ENCODE data around the gene SMIM17. TPM values are rescaled to one million over a fixed set of nuclear protein-coding genes. Genes with fewer than 3 reads are reported as not detected.

Gene SMIM17
- total RNA-seq, 1 donor from 2014 or later = 0.72 TPM

DNA sequence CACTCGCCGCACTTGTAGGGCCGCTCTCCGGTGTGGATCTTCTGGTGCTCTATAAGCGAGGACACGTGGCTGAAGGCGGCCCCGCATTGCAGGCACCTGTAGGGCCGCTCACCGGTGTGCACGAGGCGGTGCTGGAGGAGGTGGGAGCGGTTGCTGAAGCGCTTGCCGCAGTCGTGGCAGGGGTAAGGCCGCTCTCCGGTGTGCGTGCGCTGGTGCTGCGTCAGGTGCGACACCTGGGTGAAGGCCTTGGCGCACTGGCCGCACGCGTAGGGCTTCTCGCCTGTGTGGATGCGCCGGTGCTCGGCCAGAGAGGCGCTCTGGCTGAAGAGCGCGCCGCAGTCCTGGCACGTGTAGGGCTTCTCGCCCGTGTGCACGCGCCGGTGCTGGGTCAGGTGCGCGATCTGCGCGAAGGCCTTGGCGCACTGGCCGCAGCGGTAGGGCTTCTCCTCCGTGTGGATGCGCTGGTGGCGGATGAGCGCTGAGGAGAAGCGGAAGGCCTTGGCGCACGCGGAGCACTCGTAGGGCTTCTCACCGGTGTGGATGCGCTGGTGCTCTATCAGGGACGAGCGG is 21.1 kb downstream of the SMIM17 start:
- Mint-ChIP-seq H3K9me3 (ENCODE audit: low read depth) (peaks cover 27% of the 10 kb centered on the region), H3K4me1 (ENCODE audit: low read depth) (no peaks in the 10 kb centered on the region), H3K27ac (no peak overlapping the region), H3K27me3 (no peaks in the 10 kb centered on the region), H3K36me3 (ENCODE audit: insufficient read depth) (peaks cover 3% of the 10 kb centered on the region), H3K4me3 (ENCODE audit: low read depth) (no peak overlapping the region)
- TF ChIP-seq, protein P1, sequence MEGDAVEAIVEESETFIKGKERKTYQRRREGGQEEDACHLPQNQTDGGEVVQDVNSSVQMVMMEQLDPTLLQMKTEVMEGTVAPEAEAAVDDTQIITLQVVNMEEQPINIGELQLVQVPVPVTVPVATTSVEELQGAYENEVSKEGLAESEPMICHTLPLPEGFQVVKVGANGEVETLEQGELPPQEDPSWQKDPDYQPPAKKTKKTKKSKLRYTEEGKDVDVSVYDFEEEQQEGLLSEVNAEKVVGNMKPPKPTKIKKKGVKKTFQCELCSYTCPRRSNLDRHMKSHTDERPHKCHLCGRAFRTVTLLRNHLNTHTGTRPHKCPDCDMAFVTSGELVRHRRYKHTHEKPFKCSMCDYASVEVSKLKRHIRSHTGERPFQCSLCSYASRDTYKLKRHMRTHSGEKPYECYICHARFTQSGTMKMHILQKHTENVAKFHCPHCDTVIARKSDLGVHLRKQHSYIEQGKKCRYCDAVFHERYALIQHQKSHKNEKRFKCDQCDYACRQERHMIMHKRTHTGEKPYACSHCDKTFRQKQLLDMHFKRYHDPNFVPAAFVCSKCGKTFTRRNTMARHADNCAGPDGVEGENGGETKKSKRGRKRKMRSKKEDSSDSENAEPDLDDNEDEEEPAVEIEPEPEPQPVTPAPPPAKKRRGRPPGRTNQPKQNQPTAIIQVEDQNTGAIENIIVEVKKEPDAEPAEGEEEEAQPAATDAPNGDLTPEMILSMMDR (IDR thresholded peaks at IDR 0.05; ENCODE audit: unreplicated experiment) = no peak
- no peak for DNase-seq (ENCODE audit: low spot score, unreplicated experiment)

DNA sequence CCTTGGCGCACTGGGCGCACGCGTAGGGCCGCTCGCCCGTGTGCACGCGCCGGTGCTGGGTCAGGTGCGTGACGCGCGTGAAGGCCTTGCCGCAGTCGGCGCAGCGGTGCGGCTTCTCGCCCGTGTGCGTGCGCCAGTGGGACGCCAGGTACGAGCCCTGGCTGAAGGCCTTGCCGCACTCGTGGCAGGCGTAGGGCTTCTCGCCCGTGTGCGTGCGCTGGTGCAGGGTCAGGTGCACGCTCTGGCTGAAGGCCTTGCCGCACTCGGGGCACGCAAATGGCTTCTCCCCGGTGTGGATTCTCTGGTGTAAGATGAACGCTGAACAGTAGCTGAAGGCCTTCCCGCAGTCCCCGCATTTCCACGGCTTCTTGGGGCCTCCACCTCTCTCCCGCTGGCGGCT is 21.6 kb downstream of the SMIM17 start:
- Mint-ChIP-seq H3K4me1 (ENCODE audit: low read depth) (no peaks in the 10 kb centered on the region), H3K27me3 (no peaks in the 10 kb centered on the region), H3K9me3 (ENCODE audit: low read depth) (peaks cover 25% of the 10 kb centered on the region), H3K27ac (no peak overlapping the region), H3K4me3 (ENCODE audit: low read depth) (no peak overlapping the region), H3K36me3 (ENCODE audit: insufficient read depth) (no peaks in the 10 kb centered on the region)
- no peak for DNase-seq (ENCODE audit: low spot score, unreplicated experiment)
- TF ChIP-seq, protein P1 (IDR thresholded peaks at IDR 0.05; ENCODE audit: unreplicated experiment) = no peak

DNA sequence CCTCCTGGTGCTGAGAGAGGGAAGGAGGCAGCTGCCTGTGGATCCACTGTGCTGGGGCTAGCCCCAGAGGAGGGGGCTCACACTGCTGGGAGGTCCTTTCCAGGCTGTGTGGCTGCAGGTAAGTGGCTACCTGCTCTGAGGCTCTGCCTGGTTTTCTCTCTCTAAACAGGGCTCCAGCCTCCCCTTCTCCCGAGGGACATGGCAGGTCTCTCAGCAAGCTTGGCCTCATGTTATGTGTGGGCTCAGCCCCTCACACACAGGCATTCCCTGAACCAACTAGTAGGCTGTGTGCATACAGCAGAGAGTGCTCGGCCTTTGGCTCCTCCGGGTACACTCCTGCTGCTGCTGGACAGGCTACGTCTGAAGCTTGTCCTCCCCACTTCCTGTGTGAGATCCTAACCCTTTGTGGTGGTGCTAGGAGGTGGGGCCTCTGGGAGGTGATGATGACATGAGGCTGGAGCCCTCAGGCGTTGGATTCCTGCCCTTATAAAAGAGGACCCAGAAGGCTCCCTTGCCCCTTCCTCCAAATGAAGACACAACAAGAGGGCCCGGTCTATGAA is 24.4 kb downstream of the SMIM17 start:
- Mint-ChIP-seq H3K4me1 (ENCODE audit: low read depth) (no peaks in the 10 kb centered on the region), H3K36me3 (ENCODE audit: insufficient read depth) (peaks cover 2% of the 10 kb centered on the region), H3K9me3 (ENCODE audit: low read depth) (peaks cover 29% of the 10 kb centered on the region), H3K27me3 (no peaks in the 10 kb centered on the region), H3K4me3 (ENCODE audit: low read depth) (no peak overlapping the region), H3K27ac (no peak overlapping the region)
- TF ChIP-seq, protein P1 (IDR thresholded peaks at IDR 0.05; ENCODE audit: unreplicated experiment) = no peak
- DNase-seq (ENCODE audit: low spot score, unreplicated experiment) = no peak

DNA sequence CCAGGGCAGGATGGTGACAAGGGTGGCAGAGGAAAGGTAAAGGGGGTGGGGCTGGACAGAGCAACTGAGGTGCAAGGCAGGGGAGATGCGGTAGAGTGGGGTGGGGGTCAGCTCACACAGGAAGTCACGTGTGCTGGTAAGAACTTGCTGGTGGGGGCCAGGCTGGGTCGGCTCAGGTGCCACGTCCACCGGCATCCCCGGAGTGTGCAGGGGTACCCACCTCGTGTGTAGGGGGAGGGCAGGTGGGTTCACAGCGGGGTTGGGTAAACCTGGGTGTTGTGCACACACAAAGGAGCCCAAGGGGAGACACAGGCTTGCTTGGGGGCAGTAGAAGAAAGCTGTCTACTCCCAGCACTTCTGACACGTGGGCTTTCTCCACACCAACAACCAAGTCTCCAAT is 25.7 kb downstream of the SMIM17 start:
- no peak overlapping the region for H3K27ac Mint-ChIP-seq
- H3K4me3 Mint-ChIP-seq (ENCODE audit: low read depth) = no peak overlapping the region
- peaks cover 2% of the 10 kb centered on the region for H3K36me3 Mint-ChIP-seq (ENCODE audit: insufficient read depth)
- H3K27me3 Mint-ChIP-seq = no peaks in the 10 kb centered on the region
- peaks cover 27% of the 10 kb centered on the region for H3K9me3 Mint-ChIP-seq (ENCODE audit: low read depth)
- DNase-seq (ENCODE audit: low spot score, unreplicated experiment) = no peak
- no peaks in the 10 kb centered on the region for H3K4me1 Mint-ChIP-seq (ENCODE audit: low read depth)
- TF ChIP-seq, protein P1 (IDR thresholded peaks at IDR 0.05; ENCODE audit: unreplicated experiment) = no peak

DNA sequence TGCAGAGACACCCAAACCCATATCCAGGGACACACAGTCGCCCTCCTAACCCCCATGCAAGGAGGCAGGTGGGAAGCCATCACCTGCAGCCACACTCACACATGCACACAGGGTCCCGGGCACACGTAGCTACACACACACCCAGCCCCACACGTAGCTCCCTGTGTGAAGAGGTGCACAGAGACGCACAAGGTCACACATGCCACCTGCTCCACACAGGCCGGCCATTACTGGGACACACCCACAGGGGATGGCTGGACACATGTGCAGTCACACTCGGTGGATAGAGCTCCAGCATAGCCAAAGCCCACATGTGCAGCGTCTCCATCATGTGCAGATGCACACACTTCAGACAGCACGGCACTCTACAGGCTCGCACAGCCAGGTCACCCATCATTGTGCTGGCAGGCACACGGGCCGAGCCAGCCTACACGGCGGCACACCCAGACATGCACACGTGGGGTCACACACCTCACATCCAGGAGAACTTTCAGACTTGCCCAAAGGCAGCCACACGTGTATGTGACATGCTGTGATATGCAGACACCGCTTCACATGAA is 27.5 kb downstream of the SMIM17 start:
- TF ChIP-seq, protein P1 (IDR thresholded peaks at IDR 0.05; ENCODE audit: unreplicated experiment) = no peak
- Mint-ChIP-seq H3K4me3 (ENCODE audit: low read depth) (no peak overlapping the region), H3K27me3 (no peaks in the 10 kb centered on the region), H3K36me3 (ENCODE audit: insufficient read depth) (peaks cover 2% of the 10 kb centered on the region), H3K9me3 (ENCODE audit: low read depth) (peaks cover 29% of the 10 kb centered on the region), H3K4me1 (ENCODE audit: low read depth) (no peaks in the 10 kb centered on the region), H3K27ac (no peak overlapping the region)
- DNase-seq (ENCODE audit: low spot score, unreplicated experiment) = no peak
